Measurements from ENCODE around the gene PTBP2. TPM values are rescaled to one million over a fixed set of nuclear protein-coding genes. Genes with fewer than 3 reads are reported as not detected.
"Not testable (repeated sequence)": the region's sequence is repeated elsewhere in the genome, so short reads cannot be mapped to it uniquely, and the experiment has no call there.

Gene PTBP2
- total RNA-seq, 4 donors from 2014 or later = 8.2 to 21.2 (median 17.1) TPM

- DNase-seq (ENCODE audit: low spot score in 2 of 2) = no peak
- intact Hi-C loops (cut with DNase I; ENCODE audit: low total_unique reads) = no loop called here
- no peak overlapping the region for H3K4me3 ChIP-seq (ENCODE audit: low read depth, poor library complexity, severe bottlenecking)
- TF ChIP-seq POLR2A (IDR thresholded peaks at IDR 0.05) = no peak
- no peak for TF ChIP-seq CTCF (IDR thresholded peaks at IDR 0.05)
- 97 to 98% methylated on average over 4 of the region's 4 CpGs for WGBS, 2 donors
Measured at GRCh38 chr1:96792220-96792619, 70.6 kb downstream of the PTBP2 start.

GRCh38 chr1:96801696-96802095 is 80.1 kb downstream of the PTBP2 start:
- H3K4me3 ChIP-seq (ENCODE audit: low read depth, poor library complexity, severe bottlenecking); DNase-seq (ENCODE audit: low spot score in 2 of 2); intact Hi-C loops (cut with DNase I; ENCODE audit: low total_unique reads): not testable (repeated sequence)
- WGBS, 2 donors = 95 to 97% methylated on average over 14 of the region's 14 CpGs

GRCh38 chr1:96804648-96805047 is 83.1 kb downstream of the PTBP2 start:
- WGBS, 2 donors = 50 to 76% methylated on average over 5 of the region's 5 CpGs
- TF ChIP-seq CTCF (IDR thresholded peaks at IDR 0.05) (no peak), POLR2A (IDR thresholded peaks at IDR 0.05) (no peak)
- no peak overlapping the region for H3K4me3 ChIP-seq (ENCODE audit: low read depth, poor library complexity, severe bottlenecking)
- intact Hi-C loops (cut with DNase I; ENCODE audit: low total_unique reads) = no loop called here
- no peak for DNase-seq (ENCODE audit: low spot score in 2 of 2)

GRCh38 chr1:96808191-96808590 is 86.6 kb downstream of the PTBP2 start:
- no peak for TF ChIP-seq CTCF (IDR thresholded peaks at IDR 0.05)
- TF ChIP-seq POLR2A (IDR thresholded peaks at IDR 0.05) = no peak
- WGBS, 2 donors = 65 to 70% methylated on average over 2 of the region's 2 CpGs

GRCh38 chr1:96815914-96816313 is 94.3 kb downstream of the PTBP2 start:
- TF ChIP-seq POLR2A (IDR thresholded peaks at IDR 0.05) (no peak), CTCF (IDR thresholded peaks at IDR 0.05) (no peak)
- intact Hi-C loops (cut with DNase I; ENCODE audit: low total_unique reads) = no loop called here
- DNase-seq (ENCODE audit: low spot score in 2 of 2) = no peak
- WGBS, 2 donors = 94 to 97% methylated on average over 1 of the region's 1 CpG
- H3K4me3 ChIP-seq (ENCODE audit: low read depth, poor library complexity, severe bottlenecking) = no peak overlapping the region

More at GRCh38 chr1:96808191-96808590, 86.6 kb downstream of the PTBP2 start:
- H3K4me3 ChIP-seq (ENCODE audit: low read depth, poor library complexity, severe bottlenecking) = no peak overlapping the region
- no peak for DNase-seq (ENCODE audit: low spot score in 2 of 2)
- intact Hi-C loops (cut with DNase I; ENCODE audit: low total_unique reads) = no loop called here

GRCh38 chr1:96820107-96820506 is 98.5 kb downstream of the PTBP2 start:
- DNase-seq (ENCODE audit: low spot score in 2 of 2) = no peak
- intact Hi-C loops (cut with DNase I; ENCODE audit: low total_unique reads) = no loop called here
- TF ChIP-seq CTCF (IDR thresholded peaks at IDR 0.05) = no peak
- no peak for TF ChIP-seq POLR2A (IDR thresholded peaks at IDR 0.05)
- 45 to 53% methylated on average over 1 of the region's 1 CpG for WGBS, 2 donors
- H3K4me3 ChIP-seq (ENCODE audit: low read depth, poor library complexity, severe bottlenecking) = no peak overlapping the region

All from lower leg skin (tissue), 4 donors.